H1 (cell line): ENCODE data around the gene MGAT5. TPM values are rescaled to one million over a fixed set of nuclear protein-coding genes. Genes with fewer than 3 reads are reported as not detected.

Experiments
- CTCF ChIA-PET: fragments of 300-600 bp; sonication (Branson Sonifier 250); formaldehyde crosslinking; loops from one replicate; lab custom pipeline; 2021; ENCODE audit not compliant: partially characterized antibody; lab: Charles Lee
- POLR2A ChIA-PET: fragments of 300-600 bp; sonication (Branson Sonifier 250); formaldehyde crosslinking; loops from one replicate; lab custom pipeline; 2021; ENCODE audit warnings: inconsistent platforms; ENCODE audit not compliant: partially characterized antibody; lab: Charles Lee
- DNase-seq, 2 experiments: peaks; one replicate each; pipeline versions ENCODE4 v3.0.0 to v3.0.0-alpha.2; 2010 to 2022; ENCODE audit warnings: low spot score in 2 of 2, low read depth in 1 of 2, mixed read lengths in 1 of 2
- FAIRE-seq: peaks from 2 replicates; lab custom pipeline; 2011; peaks lifted over from hg19 to GRCh38; lab: Jason Lieb, UNC
- H2AFZ ChIP-seq: 2 replicates; pipeline ENCODE4 v1.8.1; 2012; ENCODE audit warnings: low read length, inconsistent platforms
- H2AK5ac ChIP-seq: 2 replicates; pipeline ENCODE4 v1.6.1; 2013; ENCODE audit warnings: low read depth, low read length
- H2BK120ac ChIP-seq: replicated peaks from 2 replicates; pipeline ENCODE3; 2013; ENCODE audit warnings: low read depth, low read length, inconsistent platforms
- H2BK12ac ChIP-seq: 2 replicates; pipeline ENCODE4 v1.6.1; 2013; ENCODE audit warnings: low read depth, low read length
- H2BK15ac ChIP-seq: 2 replicates; pipeline ENCODE4 v1.6.1; 2013; ENCODE audit warnings: low read length
- H2BK20ac ChIP-seq: 2 replicates; pipeline ENCODE4 v1.6.1; 2013; ENCODE audit warnings: low read length
- H2BK5ac ChIP-seq: 2 replicates; pipeline ENCODE4 v1.6.1; 2013; ENCODE audit warnings: low read depth, low read length
- H3K14ac ChIP-seq: 2 replicates; pipeline ENCODE4 v1.6.1; 2013; ENCODE audit warnings: inconsistent platforms; ENCODE audit not compliant: insufficient read length
- H3K18ac ChIP-seq: 2 replicates; pipeline ENCODE4 v1.6.1; 2013; ENCODE audit warnings: low read length; ENCODE audit errors: extremely low read depth
- H3K23ac ChIP-seq: 2 replicates; pipeline ENCODE4 v1.6.1; 2013; ENCODE audit warnings: inconsistent platforms; ENCODE audit not compliant: insufficient read length
- H3K23me2 ChIP-seq: 2 replicates; pipeline ENCODE4 v1.6.1; 2013; ENCODE audit warnings: low read depth, low read length
- H3K27ac ChIP-seq: 2 replicates; pipeline ENCODE4 v1.6.1; 2011; ENCODE audit warnings: low read depth, low read length, inconsistent platforms
- H3K27me3 ChIP-seq, 4 experiments: replicated peaks in 1 of 4; 1 replicate in 1 of 4; 2 replicates in 3 of 4; pipeline versions ENCODE4 v1.6.1 to v1.8.1; 2011 to 2013; ENCODE audit warnings: low read length in 3 of 4, mild to moderate bottlenecking in 3 of 4, inconsistent platforms in 2 of 4, mixed read lengths in 2 of 4, moderate library complexity in 1 of 4; ENCODE audit not compliant: control insufficient read depth in 3 of 4, insufficient read depth in 3 of 4; ENCODE audit errors: extremely low read depth in 1 of 4
- H3K36me3 ChIP-seq, 4 experiments: 2 replicates each; pipeline versions ENCODE4 v1.6.1 to v1.8.1; 2011 to 2013; ENCODE audit warnings: mild to moderate bottlenecking in 4 of 4, low read length in 3 of 4, moderate library complexity in 2 of 4, control low read depth in 1 of 4, inconsistent platforms in 1 of 4; ENCODE audit not compliant: insufficient read depth in 4 of 4, control insufficient read depth in 2 of 4
- H3K4ac ChIP-seq: replicated peaks from 2 replicates; pipeline ENCODE3; 2013; ENCODE audit warnings: low read length, low read depth, mixed read lengths, inconsistent platforms; ENCODE audit not compliant: insufficient read length
- H3K4me1 ChIP-seq, 4 experiments: replicated peaks in 1 of 4; 1 replicate in 1 of 4; 2 replicates in 3 of 4; pipeline versions ENCODE4 v1.6.1 to v1.8.1; 2011 to 2013; ENCODE audit warnings: low read length in 3 of 4, inconsistent platforms in 2 of 4, mixed read lengths in 1 of 4; ENCODE audit not compliant: insufficient read depth in 4 of 4, control insufficient read depth in 3 of 4
- H3K4me2 ChIP-seq, 2 experiments: 2 replicates each; pipeline versions ENCODE4 v1.6.1 to v1.8.1; 2011 to 2013; ENCODE audit warnings: low read depth in 2 of 2, low read length in 2 of 2, control low read depth in 1 of 2, inconsistent platforms in 1 of 2, mild to moderate bottlenecking in 1 of 2; ENCODE audit not compliant: insufficient read depth in 1 of 2
- H3K4me3 ChIP-seq, 4 experiments: fragments of 200-600, 300-600 bp in 1 of 4; sonication (generic), shearing (Covaris generic), sonication (Bioruptor Twin) in 1 of 4; 2 replicates each; pipeline versions ENCODE4 v1.5.1 to v1.8.1; 2011 to 2016; ENCODE audit warnings: low read length in 4 of 4, low read depth in 3 of 4, control low read depth in 2 of 4, inconsistent platforms in 2 of 4, mild to moderate bottlenecking in 2 of 4, mixed read lengths in 1 of 4, moderate library complexity in 1 of 4; ENCODE audit not compliant: insufficient read depth in 2 of 4; ENCODE audit errors: extremely low read depth in 1 of 4
- H3K56ac ChIP-seq: replicated peaks from 2 replicates; pipeline ENCODE3; 2013; ENCODE audit warnings: low read depth, mild to moderate bottlenecking, mixed read lengths, low read length, inconsistent platforms; ENCODE audit not compliant: insufficient read length
- H3K79me1 ChIP-seq: 2 replicates; pipeline ENCODE4 v1.6.1; 2013; ENCODE audit warnings: low read depth, low read length, control low read depth
- H3K79me2 ChIP-seq, 2 experiments: 2 replicates each; pipeline versions ENCODE4 v1.6.1 to v1.8.1; 2012 to 2013; ENCODE audit warnings: low read length in 2 of 2, mild to moderate bottlenecking in 2 of 2, inconsistent platforms in 1 of 2; ENCODE audit not compliant: insufficient read depth in 2 of 2, control insufficient read depth in 1 of 2
- H3K9ac ChIP-seq, 4 experiments: replicated peaks in 1 of 4; 1 replicate in 1 of 4; 2 replicates in 3 of 4; pipeline versions ENCODE4 v1.6.1 to v1.8.1; 2011 to 2013; ENCODE audit warnings: low read depth in 3 of 4, low read length in 3 of 4, control low read depth in 2 of 4, mild to moderate bottlenecking in 2 of 4, moderate library complexity in 2 of 4, inconsistent platforms in 1 of 4; ENCODE audit errors: extremely low read depth in 1 of 4
- H3K9me3 ChIP-seq, 2 experiments: 2 replicates each; pipeline versions ENCODE4 v1.6.1 to v1.8.1; 2012 to 2013; ENCODE audit warnings: mild to moderate bottlenecking in 2 of 2, moderate library complexity in 2 of 2, control low read depth in 1 of 2, inconsistent platforms in 1 of 2, low read depth in 1 of 2, low read length in 1 of 2, mixed read lengths in 1 of 2; ENCODE audit not compliant: insufficient read depth in 2 of 2
- H4K20me1 ChIP-seq, 2 experiments: replicated peaks in 1 of 2; 2 replicates each; pipeline versions ENCODE3 to v1.8.1; 2011 to 2013; ENCODE audit warnings: inconsistent platforms in 2 of 2, low read length in 2 of 2, mild to moderate bottlenecking in 1 of 2; ENCODE audit not compliant: insufficient read depth in 2 of 2, control insufficient read depth in 1 of 2
- H4K5ac ChIP-seq: 2 replicates; pipeline ENCODE4 v1.6.1; 2013; ENCODE audit warnings: low read length, low read depth, mixed read lengths, inconsistent platforms; ENCODE audit not compliant: insufficient read length
- H4K8ac ChIP-seq: 2 replicates; pipeline ENCODE4 v1.8.0; 2013; ENCODE audit warnings: mild to moderate bottlenecking, moderate library complexity, low read length, inconsistent platforms; ENCODE audit not compliant: insufficient read depth; ENCODE audit errors: extremely low read depth
- H4K91ac ChIP-seq: replicated peaks from 2 replicates; pipeline ENCODE3; 2013; ENCODE audit warnings: low read length, mixed read lengths, inconsistent platforms; ENCODE audit not compliant: insufficient read length
- CBX5 ChIP-seq: fragments of 300-800, 300-1000 bp; sonication (generic); IDR thresholded peaks from 2 replicates; pipeline ENCODE4 v1.7.1; 2016; ENCODE audit warnings: antibody characterized with exemption, low read length, low read depth
- CHD2 ChIP-seq: IDR thresholded peaks from 2 replicates; pipeline ENCODE4 v1.6.1; 2012; ENCODE audit warnings: low read length, improper control_type of control experiment
- KDM5A ChIP-seq: fragments of 200-600 bp; IDR thresholded peaks from 2 replicates; pipeline ENCODE4 v1.7.1; 2012; ENCODE audit warnings: mild to moderate bottlenecking, low read length, inconsistent platforms, mixed read lengths
- NRF1 ChIP-seq: IDR thresholded peaks from 2 replicates; pipeline ENCODE4 v1.6.1; 2011; ENCODE audit warnings: mild to moderate bottlenecking, low read depth, low read length, improper control_type of control experiment
- YY1 ChIP-seq: IDR thresholded peaks from 2 replicates; pipeline ENCODE4 v1.6.1; 2011; ENCODE audit warnings: low read depth, mild to moderate bottlenecking, low read length
- WGBS, 2 experiments: shearing (Covaris generic) in 1 of 2; methylation state at CpG; one replicate each; pipeline versions ENCODE4 v1.1.6 to v1.1.7; 2013 to 2015; ENCODE audit warnings: low lambda C conversion rate in 2 of 2, mixed read lengths in 2 of 2, inconsistent platforms in 1 of 2, low coverage in 1 of 2, missing lambda C conversion rate in 1 of 2; ENCODE audit not compliant: insufficient replicate concordance in 2 of 2, insufficient coverage in 1 of 2, insufficient read length in 1 of 2; ENCODE audit errors: extremely low coverage in 1 of 2, missing lambda C conversion rate in 1 of 2; 5-methylcytosine and 5-hydroxymethylcytosine counted together
- polyA plus RNA-seq, 7 experiments: library from polyadenylated mRNA; depleted of rRNA in 3 of 7; stranded (reverse) in 5 of 7; unstranded in 2 of 7; fragments of >200 nt in 5 of 7; fragments of 200-250 nt in 2 of 7; gene quantifications; 1 replicate in 5 of 7; 2 replicates in 1 of 7; 4 replicates in 1 of 7; pipeline versions ENCODE4 v1.2.1 to v1.2.3, GENCODE V29; 2011 to 2013; ENCODE audit warnings: missing spikeins in 2 of 7, mixed read lengths in 2 of 7
- total RNA-seq: library from RNA; stranded (reverse); fragmentation: NEBNext Ultra II Directional; extraction: Animal tissue kit (Norgen Biotek cat#: 25700); gene quantifications from 2 replicates; pipeline ENCODE4 v1.2.1, GENCODE V29; 2021
- TF ChIP-seq, protein P1 (sequence below): IDR thresholded peaks from 2 replicates; pipeline ENCODE4 v1.6.1; 2012; ENCODE audit warnings: inconsistent platforms
- TF ChIP-seq, protein P2 (sequence below): IDR thresholded peaks from 2 replicates; pipeline ENCODE4 v1.6.1; 2012; ENCODE audit warnings: low read length, inconsistent platforms

Gene MGAT5
- total and polyA plus RNA-seq, 2 of the 8 experiments (the other 6 are each of a cell fraction or from before 2014, with no cell fraction given), result 11.2 to 49.2 TPM

DNA sequence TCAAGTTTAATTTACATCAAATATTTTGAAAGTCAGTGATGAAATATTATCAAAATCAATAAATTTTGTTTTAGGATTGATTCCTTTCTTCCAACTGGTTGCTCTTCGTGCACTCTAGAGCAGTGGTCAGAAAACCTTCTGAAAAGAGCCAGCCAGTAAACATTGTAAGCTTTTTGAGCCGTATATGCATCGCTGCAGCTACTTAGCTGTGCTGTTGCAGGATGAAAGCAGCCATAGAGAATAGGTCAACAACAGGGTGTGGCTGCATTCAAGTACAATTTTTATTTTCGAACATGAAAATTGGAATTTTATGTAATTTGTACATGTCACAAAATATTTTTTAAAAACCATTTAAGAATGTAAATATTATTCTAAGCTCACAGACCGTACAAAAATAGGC, 94.9 kb downstream of the MGAT5 start:
- H4K5ac ChIP-seq, result no peak overlapping the region
- peaks cover 0 to 2% (median 0%) of the 10 kb centered on the region in 4 experiments; a peak in 1 of 7 replicates for H3K4me1 ChIP-seq
- H3K23ac ChIP-seq, result no peak overlapping the region
- no peak overlapping the region for H2AK5ac ChIP-seq
- H3K79me2 ChIP-seq, result no peaks in the 10 kb centered on the region
- WGBS, 2 experiments, result 76% methylated on average over 5 of the region's 5 CpGs; no CpG with 5 or more reads in 1 of the 2 experiments
- ChIA-PET CTCF (interaction anchor here (0.6 to 1.1 kb wide), 6 partner anchors 12 to 102 kb away, joined by 3 to 4 read pairs (median 3); no protein-coding TSS in a partner anchor), POLR2A (no interaction called here)
- H2AFZ ChIP-seq, result no peak overlapping the region
- H3K14ac ChIP-seq, result no peak overlapping the region
- no peak overlapping the region for H2BK20ac ChIP-seq
- FAIRE-seq, result no peak
- H3K79me1 ChIP-seq, result no peaks in the 10 kb centered on the region; the same call in 1 of the 2 replicates
- no peaks in the 10 kb centered on the region for H3K27me3 ChIP-seq
- no peaks in the 10 kb centered on the region for H3K23me2 ChIP-seq
- H2BK5ac ChIP-seq, result no peak overlapping the region
- H3K9ac ChIP-seq, result no peak overlapping the region
- H2BK15ac ChIP-seq, result no peak overlapping the region
- H3K56ac ChIP-seq, result no peak overlapping the region
- H2BK12ac ChIP-seq, result no peak overlapping the region
- H3K18ac ChIP-seq, result no peak overlapping the region
- H3K4me3 ChIP-seq, result no peak overlapping the region
- no peak overlapping the region for H4K8ac ChIP-seq
- H3K36me3 ChIP-seq, result no peaks in the 10 kb centered on the region; a peak in 1 of 8 replicates
- H3K27ac ChIP-seq, result no peak overlapping the region
- no peak overlapping the region for H3K4ac ChIP-seq
- no peak overlapping the region for H4K91ac ChIP-seq
- H3K4me2 ChIP-seq, result no peak overlapping the region
- no peak overlapping the region for H2BK120ac ChIP-seq
- TF ChIP-seq, protein P1, sequence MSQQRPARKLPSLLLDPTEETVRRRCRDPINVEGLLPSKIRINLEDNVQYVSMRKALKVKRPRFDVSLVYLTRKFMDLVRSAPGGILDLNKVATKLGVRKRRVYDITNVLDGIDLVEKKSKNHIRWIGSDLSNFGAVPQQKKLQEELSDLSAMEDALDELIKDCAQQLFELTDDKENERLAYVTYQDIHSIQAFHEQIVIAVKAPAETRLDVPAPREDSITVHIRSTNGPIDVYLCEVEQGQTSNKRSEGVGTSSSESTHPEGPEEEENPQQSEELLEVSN, result no peak
- TF ChIP-seq, protein P2, sequence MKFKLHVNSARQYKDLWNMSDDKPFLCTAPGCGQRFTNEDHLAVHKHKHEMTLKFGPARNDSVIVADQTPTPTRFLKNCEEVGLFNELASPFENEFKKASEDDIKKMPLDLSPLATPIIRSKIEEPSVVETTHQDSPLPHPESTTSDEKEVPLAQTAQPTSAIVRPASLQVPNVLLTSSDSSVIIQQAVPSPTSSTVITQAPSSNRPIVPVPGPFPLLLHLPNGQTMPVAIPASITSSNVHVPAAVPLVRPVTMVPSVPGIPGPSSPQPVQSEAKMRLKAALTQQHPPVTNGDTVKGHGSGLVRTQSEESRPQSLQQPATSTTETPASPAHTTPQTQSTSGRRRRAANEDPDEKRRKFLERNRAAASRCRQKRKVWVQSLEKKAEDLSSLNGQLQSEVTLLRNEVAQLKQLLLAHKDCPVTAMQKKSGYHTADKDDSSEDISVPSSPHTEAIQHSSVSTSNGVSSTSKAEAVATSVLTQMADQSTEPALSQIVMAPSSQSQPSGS, result no peak
- no peak for TF ChIP-seq CHD2
- TF ChIP-seq NRF1, result no peak
- TF ChIP-seq YY1, result no peak
- TF ChIP-seq CBX5, result no peak
- TF ChIP-seq KDM5A, result no peak
- no peak for DNase-seq
- peaks cover 0 to 3% of the 10 kb centered on the region in 2 experiments for H4K20me1 ChIP-seq
- H3K9me3 ChIP-seq, result no peaks in the 10 kb centered on the region
